ENCODE results near the gene OCEL1.

The OCEL1 gene

DNA sequence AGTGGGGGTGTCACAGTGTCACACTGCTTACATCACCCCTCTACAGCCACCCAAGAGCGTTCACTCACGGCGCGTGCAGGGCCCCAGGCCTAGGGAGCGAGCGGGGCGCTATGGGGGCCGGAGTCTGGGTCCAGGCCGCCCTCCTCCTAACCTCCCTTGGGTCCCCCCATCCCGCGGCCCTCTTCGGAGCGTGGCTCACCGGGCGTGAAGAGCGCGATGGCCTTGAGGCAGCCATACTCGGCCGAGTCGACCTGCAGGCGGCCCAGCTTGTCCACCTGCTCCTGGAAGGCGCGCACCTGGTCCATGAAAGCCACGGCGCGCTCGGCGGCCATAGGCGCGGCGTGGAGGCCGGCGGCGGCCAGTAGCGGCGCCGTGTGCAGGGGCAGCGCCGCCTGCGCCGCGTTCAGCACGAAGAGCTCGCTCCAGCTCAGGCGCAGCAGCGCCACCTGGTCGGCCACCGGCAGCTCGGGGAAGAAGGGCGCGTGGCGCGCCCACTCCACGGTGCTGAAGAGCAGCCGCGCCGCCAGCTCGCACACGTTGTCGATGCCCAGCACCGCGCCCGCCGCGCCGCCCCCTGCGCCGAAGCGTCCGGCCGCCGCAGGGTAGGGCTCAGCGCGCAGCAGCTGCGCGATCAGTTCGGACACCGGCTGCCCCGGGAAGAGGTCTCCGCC lies 9.4 kb downstream of the OCEL1 start:
- WGBS (ENCODE audit: insufficient coverage) = 2% methylated on average over 58 of the region's 80 CpGs
- ChIA-PET CTCF (interaction anchor here (0.6 to 2.5 kb wide), 8 partner anchors 9 to 164 kb away, joined by 3 to 12 read pairs (median 4); partner anchors contain the start of gene OCEL1), POLR2A (interaction anchor here (0.5 to 0.9 kb wide), 4 partner anchors 15 to 65 kb away, joined by 3 read pairs; partner anchors contain the start of gene BABAM1)
- peak; percentile 77 to 84 (median 82) for DNase-seq
- peak overlapping the region; percentile 43 to 75 (median 60) for H3K4me3 ChIP-seq (ENCODE audit: control insufficient read depth in 1 of 7, extremely low read depth in 1 of 7, insufficient read depth in 4 of 7, low read depth in 2 of 7, low read length in 6 of 7)
- H3K27me3 ChIP-seq (replicated peaks in 2 of 5; ENCODE audit: control insufficient read depth in 4 of 5, insufficient read depth in 5 of 5, low read length in 4 of 5) = no peaks in the 10 kb centered on the region
- no peaks in the 10 kb centered on the region for H3K9me3 ChIP-seq (ENCODE audit: control extremely low read depth in 1 of 5, control insufficient read depth in 4 of 5, insufficient read depth in 2 of 5, low read depth in 1 of 5, low read length in 4 of 5)
- H3K27ac ChIP-seq (ENCODE audit: insufficient read depth in 1 of 2, low read depth in 1 of 2, low read length in 2 of 2, poor library complexity in 1 of 2, severe bottlenecking in 2 of 2) = peak overlapping the region in 1 of 2 experiments; percentile 66
- H3K36me3 ChIP-seq (ENCODE audit: control insufficient read depth in 4 of 4, insufficient read depth in 4 of 4, low read length in 3 of 4) = peaks cover 0 to 33% (median 12%) of the 10 kb centered on the region in 4 experiments
- peaks cover 0 to 18% (median 13%) of the 10 kb centered on the region in 4 experiments for H3K4me1 ChIP-seq (ENCODE audit: control extremely low read depth in 1 of 4, control insufficient read depth in 4 of 4, insufficient read depth in 4 of 4, low read length in 3 of 4)

DNA sequence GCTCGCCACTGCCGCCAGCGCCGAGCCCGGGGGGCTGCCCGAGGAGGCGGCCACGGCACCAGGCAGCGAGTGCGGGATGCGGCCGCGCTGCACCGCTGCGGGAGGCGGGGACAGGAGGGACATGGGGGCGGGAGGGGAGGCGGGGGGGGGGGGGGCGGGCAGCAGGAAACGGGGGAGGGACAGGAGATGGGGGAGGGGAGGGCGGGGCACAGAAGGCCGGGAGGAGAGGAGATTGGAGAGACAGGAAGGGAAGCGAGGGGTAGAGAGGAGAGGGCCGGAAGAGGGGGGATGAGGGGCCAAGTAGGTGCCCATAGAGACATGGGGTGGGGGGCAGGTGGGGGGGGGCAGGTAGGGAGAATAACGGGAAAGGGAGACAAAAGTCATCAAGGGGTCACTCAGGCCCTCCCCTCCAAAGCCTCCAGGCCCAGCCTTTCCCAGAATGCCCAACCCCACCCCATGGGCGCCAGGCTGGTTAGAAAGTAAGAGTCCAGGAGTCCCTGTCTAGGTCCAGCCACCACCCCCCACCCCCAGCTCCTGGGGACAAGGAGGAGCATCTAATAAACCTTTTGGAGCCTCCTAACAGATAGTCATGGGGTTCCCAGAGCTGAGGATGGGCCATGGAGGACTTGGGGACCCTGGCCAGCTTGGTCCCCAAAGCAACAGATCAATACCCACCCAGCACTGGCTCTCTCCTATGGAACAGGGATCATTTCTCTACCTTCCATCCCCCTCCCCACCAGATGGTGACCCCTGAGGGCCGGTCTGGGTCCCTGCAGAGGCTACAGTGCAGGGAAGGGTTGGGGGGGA lies 10.1 kb downstream of the OCEL1 start:
- ChIA-PET CTCF (interaction anchor here (0.6 to 2.5 kb wide), 10 partner anchors 9 to 590 kb away, joined by 3 to 12 read pairs (median 3); partner anchors contain the start of gene OCEL1), POLR2A (interaction anchor here (0.5 to 0.9 kb wide), 4 partner anchors 16 to 66 kb away, joined by 3 read pairs; partner anchors contain the start of gene BABAM1)
- Histone ChIP-seq H3K4me3 (ENCODE audit: control insufficient read depth in 1 of 7, extremely low read depth in 1 of 7, insufficient read depth in 4 of 7, low read depth in 2 of 7, low read length in 6 of 7) (peak overlapping the region in 5 of 7 experiments; percentile 50 to 75 (median 66)), H3K27me3 (replicated peaks in 2 of 5; ENCODE audit: control insufficient read depth in 4 of 5, insufficient read depth in 5 of 5, low read length in 4 of 5) (no peaks in the 10 kb centered on the region), H3K9me3 (ENCODE audit: control extremely low read depth in 1 of 5, control insufficient read depth in 4 of 5, insufficient read depth in 2 of 5, low read depth in 1 of 5, low read length in 4 of 5) (no peaks in the 10 kb centered on the region), H3K27ac (ENCODE audit: insufficient read depth in 1 of 2, low read depth in 1 of 2, low read length in 2 of 2, poor library complexity in 1 of 2, severe bottlenecking in 2 of 2) (no peak overlapping the region), H3K4me1 (ENCODE audit: control extremely low read depth in 1 of 4, control insufficient read depth in 4 of 4, insufficient read depth in 4 of 4, low read length in 3 of 4) (peaks cover 0 to 18% (median 13%) of the 10 kb centered on the region in 4 experiments), H3K36me3 (ENCODE audit: control insufficient read depth in 4 of 4, insufficient read depth in 4 of 4, low read length in 3 of 4) (peaks cover 0 to 28% (median 10%) of the 10 kb centered on the region in 4 experiments)
- DNase-seq = no peak
- no CpG with 5 or more reads among the region's 27 CpGs for WGBS (ENCODE audit: insufficient coverage)

DNA sequence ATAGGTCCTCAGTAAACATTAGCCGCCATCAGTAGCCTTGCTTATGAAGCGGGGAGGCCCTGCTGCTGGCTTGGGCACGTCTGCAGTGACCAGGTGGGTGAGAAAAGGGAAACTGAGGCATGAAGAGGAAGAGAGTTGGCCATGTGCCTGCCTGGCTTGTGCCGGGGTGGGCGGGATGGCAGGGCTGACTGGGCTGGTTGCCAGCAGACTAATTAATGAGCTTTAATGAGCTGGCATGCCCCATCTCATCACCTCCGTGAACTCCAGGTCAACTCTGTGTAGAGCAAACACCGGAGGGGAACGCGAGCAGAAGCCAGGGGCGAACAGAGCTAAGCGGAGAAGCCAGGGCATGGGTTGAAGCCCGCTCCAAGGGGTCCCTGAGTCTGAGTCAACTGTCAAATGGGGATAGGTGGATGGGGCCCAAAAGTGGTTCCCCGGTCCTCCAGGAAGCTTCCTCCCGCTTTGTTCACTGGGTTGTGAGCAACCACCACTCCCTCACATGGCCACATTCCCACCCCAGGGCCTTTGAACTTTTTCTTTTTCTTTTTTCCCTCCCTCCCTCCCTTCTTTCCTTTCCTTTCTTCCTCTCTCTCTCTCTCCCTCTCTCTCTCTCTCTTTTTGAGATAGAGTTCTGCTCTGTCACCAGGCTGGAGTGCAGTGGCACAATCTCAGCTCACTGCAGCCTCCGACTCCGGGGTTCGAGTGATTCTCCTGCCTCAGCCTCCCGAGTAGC lies 11.0 kb downstream of the OCEL1 start:
- Histone ChIP-seq H3K4me1 (ENCODE audit: control extremely low read depth in 1 of 4, control insufficient read depth in 4 of 4, insufficient read depth in 4 of 4, low read length in 3 of 4) (peaks cover 0 to 18% (median 13%) of the 10 kb centered on the region in 4 experiments), H3K27ac (ENCODE audit: insufficient read depth in 1 of 2, low read depth in 1 of 2, low read length in 2 of 2, poor library complexity in 1 of 2, severe bottlenecking in 2 of 2) (no peak overlapping the region), H3K27me3 (replicated peaks in 2 of 5; ENCODE audit: control insufficient read depth in 4 of 5, insufficient read depth in 5 of 5, low read length in 4 of 5) (no peaks in the 10 kb centered on the region), H3K36me3 (ENCODE audit: control insufficient read depth in 4 of 4, insufficient read depth in 4 of 4, low read length in 3 of 4) (peaks cover 0 to 22% (median 7%) of the 10 kb centered on the region in 4 experiments), H3K9me3 (ENCODE audit: control extremely low read depth in 1 of 5, control insufficient read depth in 4 of 5, insufficient read depth in 2 of 5, low read depth in 1 of 5, low read length in 4 of 5) (no peaks in the 10 kb centered on the region), H3K4me3 (ENCODE audit: control insufficient read depth in 1 of 7, extremely low read depth in 1 of 7, insufficient read depth in 4 of 7, low read depth in 2 of 7, low read length in 6 of 7) (no peak overlapping the region)
- no peak for DNase-seq
- POLR2A ChIA-PET = no interaction called here
- 97% methylated on average over 16 of the region's 18 CpGs for WGBS (ENCODE audit: insufficient coverage)
- CTCF ChIA-PET = interaction anchor here (0.6 to 2.5 kb wide), 7 partner anchors 9 to 591 kb away, joined by 3 to 8 read pairs (median 3); partner anchors contain the start of gene BABAM1

DNA sequence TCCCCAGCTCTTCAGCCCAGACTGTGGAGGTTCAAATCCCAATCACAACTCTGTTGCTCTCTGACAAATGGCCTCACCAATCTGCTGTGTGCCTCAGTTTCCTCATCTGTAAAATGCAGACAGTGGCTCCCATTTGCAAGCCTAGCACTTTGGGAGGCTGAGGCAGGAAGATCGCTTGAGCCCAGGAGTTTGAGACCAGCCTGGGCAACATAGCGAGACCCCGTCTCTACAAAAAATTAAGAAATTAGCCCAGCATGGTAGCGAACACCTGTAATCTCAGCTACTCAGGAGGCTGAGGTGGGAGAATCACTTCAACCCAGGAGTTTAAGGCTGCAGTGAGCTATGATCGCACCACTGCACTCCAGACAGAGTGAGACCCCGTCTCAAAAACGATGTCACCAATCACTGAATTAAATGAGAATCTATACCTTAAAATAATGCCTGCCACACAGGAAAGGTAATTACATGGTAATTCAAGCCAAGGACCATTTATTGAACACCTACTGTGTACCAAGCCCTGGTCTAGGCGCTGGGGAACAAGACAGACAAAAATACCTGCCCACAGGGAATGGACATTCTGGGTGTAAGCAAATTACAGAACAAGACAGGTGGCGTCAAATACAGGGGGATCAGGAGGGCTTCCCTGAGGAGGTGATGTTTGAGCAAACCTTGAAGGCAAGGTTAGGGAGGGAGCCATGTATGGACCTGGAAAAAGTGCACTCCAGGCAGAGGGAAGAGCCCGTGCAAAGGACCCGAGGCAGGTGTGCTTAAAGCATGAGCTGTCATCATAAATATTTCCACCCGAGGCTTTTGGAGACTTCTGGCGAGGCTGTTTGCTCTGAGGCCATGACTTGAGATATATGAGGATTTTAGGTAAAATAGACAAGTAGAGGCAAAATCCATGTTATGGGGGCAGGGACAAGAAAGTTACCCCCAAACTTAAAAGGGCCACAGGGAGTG lies 12.0 kb downstream of the OCEL1 start:
- Histone ChIP-seq H3K27ac (ENCODE audit: insufficient read depth in 1 of 2, low read depth in 1 of 2, low read length in 2 of 2, poor library complexity in 1 of 2, severe bottlenecking in 2 of 2) (no peak overlapping the region), H3K27me3 (replicated peaks in 2 of 5; ENCODE audit: control insufficient read depth in 4 of 5, insufficient read depth in 5 of 5, low read length in 4 of 5) (no peaks in the 10 kb centered on the region), H3K4me3 (ENCODE audit: control insufficient read depth in 1 of 7, extremely low read depth in 1 of 7, insufficient read depth in 4 of 7, low read depth in 2 of 7, low read length in 6 of 7) (no peak overlapping the region), H3K9me3 (ENCODE audit: control extremely low read depth in 1 of 5, control insufficient read depth in 4 of 5, insufficient read depth in 2 of 5, low read depth in 1 of 5, low read length in 4 of 5) (no peaks in the 10 kb centered on the region), H3K36me3 (ENCODE audit: control insufficient read depth in 4 of 4, insufficient read depth in 4 of 4, low read length in 3 of 4) (peaks cover 0 to 14% (median 3%) of the 10 kb centered on the region in 4 experiments), H3K4me1 (ENCODE audit: control extremely low read depth in 1 of 4, control insufficient read depth in 4 of 4, insufficient read depth in 4 of 4, low read length in 3 of 4) (peaks cover 0 to 18% (median 13%) of the 10 kb centered on the region in 4 experiments)
- CTCF ChIA-PET = interaction anchor here (0.6 to 1.8 kb wide), 7 partner anchors 10 to 220 kb away, joined by 3 to 6 read pairs (median 3); partner anchors contain the start of gene BABAM1
- POLR2A ChIA-PET = no interaction called here
- no peak for DNase-seq
- WGBS (ENCODE audit: insufficient coverage) = 95% methylated on average over 8 of the region's 13 CpGs

DNA sequence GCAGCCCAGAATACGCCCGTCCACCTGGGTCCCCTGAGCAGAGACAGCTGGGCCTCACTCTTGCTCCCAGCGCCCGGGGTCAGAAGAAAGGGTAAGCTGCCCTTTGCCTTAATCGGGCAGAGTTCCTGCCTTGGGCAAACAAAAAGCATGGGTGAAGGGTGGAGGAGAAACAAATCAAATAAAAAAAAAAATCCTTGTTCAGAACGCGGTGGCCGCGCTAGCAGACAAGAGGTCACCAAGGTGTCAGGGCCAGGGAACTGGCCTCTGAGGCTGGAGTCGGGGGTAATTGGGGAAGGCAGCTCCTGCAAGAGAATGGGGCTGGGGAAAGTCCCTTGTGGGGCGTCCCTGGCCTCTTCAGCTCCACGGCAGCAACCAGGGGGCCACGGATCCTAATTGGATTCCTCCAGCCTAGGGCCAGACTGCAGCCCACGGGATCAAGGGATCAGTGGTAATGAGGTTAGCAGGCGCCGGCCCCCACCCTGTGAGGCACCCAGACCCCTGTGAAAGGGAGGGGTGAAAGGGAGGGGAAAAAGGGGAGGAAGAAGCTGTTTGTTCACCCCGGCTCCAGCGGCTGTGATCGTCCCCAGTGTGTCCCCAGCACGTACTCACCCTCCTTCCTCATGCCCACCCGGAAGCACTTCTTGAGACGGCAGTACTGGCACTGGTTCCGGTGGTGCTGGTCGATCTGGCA lies 14.2 kb downstream of the OCEL1 start:
- Histone ChIP-seq H3K27ac (ENCODE audit: insufficient read depth in 1 of 2, low read depth in 1 of 2, low read length in 2 of 2, poor library complexity in 1 of 2, severe bottlenecking in 2 of 2) (no peak overlapping the region), H3K4me3 (ENCODE audit: control insufficient read depth in 1 of 7, extremely low read depth in 1 of 7, insufficient read depth in 4 of 7, low read depth in 2 of 7, low read length in 6 of 7) (no peak overlapping the region), H3K27me3 (replicated peaks in 2 of 5; ENCODE audit: control insufficient read depth in 4 of 5, insufficient read depth in 5 of 5, low read length in 4 of 5) (no peaks in the 10 kb centered on the region), H3K36me3 (ENCODE audit: control insufficient read depth in 4 of 4, insufficient read depth in 4 of 4, low read length in 3 of 4) (peaks cover 0 to 14% (median 3%) of the 10 kb centered on the region in 4 experiments), H3K4me1 (ENCODE audit: control extremely low read depth in 1 of 4, control insufficient read depth in 4 of 4, insufficient read depth in 4 of 4, low read length in 3 of 4) (peaks cover 0 to 22% (median 19%) of the 10 kb centered on the region in 4 experiments), H3K9me3 (ENCODE audit: control extremely low read depth in 1 of 5, control insufficient read depth in 4 of 5, insufficient read depth in 2 of 5, low read depth in 1 of 5, low read length in 4 of 5) (no peaks in the 10 kb centered on the region)
- POLR2A ChIA-PET = interaction anchor here (0.6 kb wide), 2 partner anchors 25 to 51 kb away, joined by 3 to 4 read pairs; partner anchors contain the start of gene USE1
- CTCF ChIA-PET = interaction anchor here (1.0 to 1.9 kb wide), 2 partner anchors 24 to 77 kb away, joined by 3 to 7 read pairs; partner anchors contain the start of gene USHBP1
- no peak for DNase-seq
- WGBS (ENCODE audit: insufficient coverage) = 87% methylated on average over 18 of the region's 24 CpGs

Data from common myeloid progenitor, CD34-positive (primary cell).